CD4-positive, alpha-beta T cell treated with Interleukin-4 for 4 hours (primary cell): ENCODE results near the gene ST14.
"Not testable (repeated sequence)": the region's sequence is repeated elsewhere in the genome, so short reads cannot be mapped to it uniquely, and the experiment has no call there.

ENCODE experiments used
- DNase-seq: peaks from one replicate; pipeline ENCODE4 v3.0.0-alpha.2; 2020

ST14 gene

DNA sequence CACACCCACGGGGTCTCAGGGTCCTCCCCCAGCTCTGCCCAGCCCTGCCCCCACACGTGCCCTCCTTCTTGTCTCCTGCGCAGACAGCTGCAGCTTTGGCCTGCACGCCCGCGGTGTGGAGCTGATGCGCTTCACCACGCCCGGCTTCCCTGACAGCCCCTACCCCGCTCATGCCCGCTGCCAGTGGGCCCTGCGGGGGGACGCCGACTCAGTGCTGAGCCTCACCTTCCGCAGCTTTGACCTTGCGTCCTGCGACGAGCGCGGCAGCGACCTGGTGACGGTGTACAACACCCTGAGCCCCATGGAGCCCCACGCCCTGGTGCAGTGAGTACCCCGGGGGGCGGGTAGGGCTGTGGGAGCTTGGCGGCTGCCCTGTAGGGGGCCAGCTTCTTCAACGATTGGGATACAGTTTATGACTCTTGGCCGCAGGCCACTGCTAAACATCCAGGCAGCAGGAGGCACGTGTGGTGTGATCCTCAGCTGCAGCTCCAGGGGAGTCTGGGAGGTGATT is 30.8 kb downstream of the ST14 start:
- DNase-seq, result no peak

- DNase-seq, result no peak
Measured at GRCh38 chr11:130191896-130192295, 32.3 kb downstream of the ST14 start.

DNA sequence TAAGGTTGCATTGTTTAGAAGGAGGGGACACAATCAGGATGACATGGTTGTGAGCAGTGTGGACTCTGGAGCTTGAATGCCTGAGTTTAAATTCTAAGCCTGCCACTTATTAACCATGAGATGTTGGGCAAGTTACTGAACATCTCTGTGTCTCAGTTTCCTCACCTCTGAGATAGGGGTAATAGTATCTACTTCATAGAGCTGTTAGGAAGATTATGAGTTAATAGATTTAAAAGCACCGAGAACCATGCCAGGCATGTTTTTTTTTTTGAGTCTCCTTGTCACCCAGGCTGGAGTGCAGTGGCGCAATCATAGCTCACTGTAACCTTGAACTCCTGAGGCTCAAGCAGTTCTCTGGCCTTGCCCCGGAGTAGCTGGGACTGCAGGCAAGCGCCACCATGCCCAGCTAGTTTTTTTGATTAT is 33.3 kb downstream of the ST14 start:
- DNase-seq, result no peak

GRCh38 chr11:130193551-130193950 is 34.0 kb downstream of the ST14 start:
- DNase-seq, result not testable (repeated sequence)

- no peak for DNase-seq
Measured at GRCh38 chr11:130194241-130195023, 34.9 kb downstream of the ST14 start.

DNA sequence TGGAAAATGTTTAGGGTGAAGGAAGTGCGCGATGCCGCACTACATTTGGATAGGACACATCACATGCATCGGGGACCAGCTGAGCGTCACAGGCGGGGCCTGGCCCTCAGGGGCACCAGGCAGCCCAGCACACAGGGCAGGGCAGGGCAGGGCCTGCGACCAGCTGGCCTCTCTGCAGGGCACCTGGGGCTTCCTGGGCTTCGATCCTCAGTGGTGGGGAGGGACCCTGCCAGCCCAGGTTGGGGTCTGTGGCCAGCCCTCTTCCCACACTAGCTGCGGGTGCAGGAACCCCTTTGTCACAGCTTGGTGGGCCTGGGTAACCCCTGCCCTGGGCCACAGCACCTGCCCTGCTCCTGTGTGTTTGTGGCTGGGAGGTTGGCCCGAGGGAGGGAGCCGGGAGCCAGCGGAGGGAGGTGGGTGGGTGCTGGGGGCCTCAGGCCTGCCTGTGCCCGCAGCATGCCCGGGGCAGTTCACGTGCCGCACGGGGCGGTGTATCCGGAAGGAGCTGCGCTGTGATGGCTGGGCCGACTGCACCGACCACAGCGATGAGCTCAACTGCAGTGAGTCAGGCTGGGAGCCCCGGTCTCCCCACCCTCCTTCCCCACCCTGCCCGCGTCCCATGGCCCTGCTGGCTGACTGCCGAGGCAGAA is 37.9 kb downstream of the ST14 start:
- no peak for DNase-seq

GRCh38 chr11:130198292-130198691 is 38.7 kb downstream of the ST14 start:
- DNase-seq, result no peak

DNA sequence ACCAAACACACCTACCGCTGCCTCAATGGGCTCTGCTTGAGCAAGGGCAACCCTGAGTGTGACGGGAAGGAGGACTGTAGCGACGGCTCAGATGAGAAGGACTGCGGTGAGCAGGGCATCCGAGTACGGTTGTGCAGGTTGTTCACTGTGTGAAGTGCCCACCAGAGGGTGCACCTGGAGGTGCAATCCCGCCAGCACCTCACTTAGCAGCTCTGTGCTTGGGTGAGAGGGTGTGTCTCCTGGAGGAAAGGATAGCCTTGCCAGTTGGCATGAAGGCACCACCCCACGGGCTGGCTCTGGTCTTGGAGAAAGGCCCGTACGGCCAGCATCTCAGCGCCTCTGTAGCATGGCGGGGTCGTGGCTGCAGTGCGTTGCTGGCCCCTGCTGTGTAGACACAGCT is 39.4 kb downstream of the ST14 start:
- DNase-seq, result no peak

DNA sequence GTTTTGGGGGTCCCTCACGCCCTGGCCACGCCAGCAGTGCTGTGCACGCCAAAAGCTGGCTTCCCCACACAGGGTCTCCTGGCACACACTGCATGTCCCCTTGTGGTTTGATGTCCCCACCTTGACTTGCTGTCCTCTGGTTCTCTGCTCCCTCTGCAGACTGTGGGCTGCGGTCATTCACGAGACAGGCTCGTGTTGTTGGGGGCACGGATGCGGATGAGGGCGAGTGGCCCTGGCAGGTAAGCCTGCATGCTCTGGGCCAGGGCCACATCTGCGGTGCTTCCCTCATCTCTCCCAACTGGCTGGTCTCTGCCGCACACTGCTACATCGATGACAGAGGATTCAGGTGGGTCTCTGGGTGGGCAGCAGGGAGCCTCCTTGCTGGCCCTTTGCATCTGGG is 40.2 kb downstream of the ST14 start:
- no peak for DNase-seq

DNA sequence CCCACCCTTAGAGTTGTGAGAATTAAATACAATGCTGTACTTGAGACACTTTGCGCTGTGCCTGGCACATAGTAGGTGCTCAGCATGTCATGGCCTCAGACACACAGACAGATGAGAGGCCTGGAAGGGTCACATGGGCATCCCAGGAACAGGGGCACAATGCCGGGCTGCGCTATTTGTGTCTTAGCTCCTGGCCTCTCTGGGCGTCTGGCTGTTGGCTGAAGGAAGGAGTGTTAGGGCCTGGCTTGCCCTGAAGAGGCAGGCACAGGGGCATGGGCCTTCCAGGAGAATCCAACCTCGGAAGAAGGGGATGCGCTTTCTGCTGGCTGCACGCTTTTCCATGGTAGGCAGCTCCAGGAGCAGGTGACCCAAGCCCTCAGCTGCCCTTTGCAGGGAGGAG is 41.4 kb downstream of the ST14 start:
- DNase-seq, result no peak

DNA sequence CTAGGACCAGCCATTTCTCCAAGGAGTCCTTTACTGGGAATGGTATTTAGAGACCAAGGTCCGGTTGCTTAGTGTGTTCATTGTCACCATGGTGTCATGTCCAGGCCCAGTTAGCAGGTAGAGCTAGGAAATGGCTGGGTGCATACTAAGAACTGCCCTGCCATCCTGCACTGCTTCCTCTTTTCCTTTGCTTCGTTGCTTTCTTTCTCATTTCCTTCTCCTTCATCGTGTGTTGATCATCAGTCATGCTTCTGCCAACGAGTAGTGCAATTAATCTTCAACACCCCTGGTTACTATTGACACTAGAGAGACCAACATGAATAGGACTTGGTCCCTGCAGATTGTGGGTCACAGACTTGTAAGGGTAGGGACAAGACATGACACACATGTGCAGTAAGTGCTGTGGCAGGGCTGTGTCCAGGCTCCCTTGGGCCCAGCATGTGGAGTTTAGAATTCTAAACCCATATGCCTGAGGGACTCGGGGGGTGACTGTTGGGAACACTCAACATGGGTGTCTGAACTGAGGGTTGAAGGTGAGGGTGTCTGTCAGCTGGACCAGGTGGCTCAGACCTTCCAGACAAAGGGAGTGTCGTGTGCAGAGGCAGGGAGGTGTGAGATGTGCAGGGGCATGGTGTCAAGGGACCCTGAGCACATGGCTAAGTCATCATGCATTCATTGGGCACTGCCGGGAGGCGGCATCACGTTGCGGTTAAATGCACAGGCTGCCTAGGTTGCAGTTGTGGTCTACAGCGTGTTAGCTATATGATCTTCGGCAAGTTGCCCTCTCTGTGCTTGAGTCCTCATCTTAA is 42.6 kb downstream of the ST14 start:
- no peak for DNase-seq

GRCh38 chr11:130202818-130203689 is 43.5 kb downstream of the ST14 start:
- DNase-seq, result no peak

DNA sequence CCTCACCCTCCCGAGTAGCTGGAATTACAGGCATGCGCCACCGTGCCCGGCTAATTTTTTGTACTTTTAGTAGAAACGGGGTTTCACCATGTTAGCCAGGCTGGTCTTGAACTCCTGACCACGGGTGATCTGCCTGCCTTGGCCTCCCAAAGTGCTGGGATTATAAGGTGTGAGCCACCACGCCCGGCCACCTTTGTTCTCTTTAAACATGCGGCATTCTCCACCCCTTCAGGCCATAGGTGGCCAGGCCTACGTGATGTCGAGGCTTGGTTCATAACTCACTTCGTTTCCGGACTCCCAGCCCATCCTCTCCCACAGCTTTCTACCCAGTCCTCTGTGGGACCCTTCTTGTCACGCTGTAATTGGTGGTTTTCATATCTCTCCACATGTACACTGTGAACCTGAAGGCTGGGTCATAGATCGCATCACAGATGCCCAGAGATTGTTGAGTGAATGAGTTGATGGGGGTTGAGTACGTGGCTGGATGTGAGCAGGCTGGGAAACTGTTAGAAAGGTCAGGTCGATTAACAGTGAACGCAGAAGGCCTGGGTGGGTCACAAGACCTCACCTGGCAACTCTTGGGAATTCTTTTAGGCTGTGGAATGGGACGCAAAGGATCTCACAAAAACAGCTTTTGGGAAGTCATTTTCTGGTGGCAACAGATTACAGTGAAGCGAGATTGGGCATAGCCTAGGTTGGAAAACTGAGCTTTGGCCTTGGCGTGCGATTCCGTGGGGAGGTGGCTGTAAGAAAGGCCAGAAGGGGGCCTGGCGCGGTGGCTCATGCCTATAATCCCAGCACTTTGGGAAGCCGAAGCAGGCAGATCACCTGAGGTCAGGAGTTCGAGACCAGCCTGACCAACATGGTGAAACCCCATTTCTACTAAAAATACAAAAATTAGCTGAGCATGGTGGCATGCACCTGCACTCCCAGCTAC is 44.5 kb downstream of the ST14 start:
- DNase-seq, result no peak

DNA sequence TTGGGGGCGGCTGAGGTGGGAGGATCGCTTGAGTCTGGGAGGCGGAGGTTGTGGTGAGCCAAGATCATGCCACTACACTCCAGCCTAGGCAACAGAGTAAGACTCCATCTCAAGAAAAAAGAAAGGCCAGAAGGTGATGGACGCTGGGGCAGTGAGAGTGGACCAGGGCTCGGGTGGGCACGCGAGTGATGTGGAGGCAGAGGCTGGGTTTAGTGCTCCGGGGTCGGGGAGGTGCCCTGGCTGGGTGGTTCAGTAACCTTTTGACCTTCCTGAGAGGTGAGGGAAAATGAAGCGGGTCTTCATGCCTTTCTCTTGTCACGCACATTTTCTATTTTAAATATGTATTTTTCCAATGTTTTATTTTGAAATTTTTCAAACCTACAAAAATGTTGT is 45.1 kb downstream of the ST14 start:
- no peak for DNase-seq

GRCh38 chr11:130206141-130206540 is 46.6 kb downstream of the ST14 start:
- DNase-seq, result no peak

DNA sequence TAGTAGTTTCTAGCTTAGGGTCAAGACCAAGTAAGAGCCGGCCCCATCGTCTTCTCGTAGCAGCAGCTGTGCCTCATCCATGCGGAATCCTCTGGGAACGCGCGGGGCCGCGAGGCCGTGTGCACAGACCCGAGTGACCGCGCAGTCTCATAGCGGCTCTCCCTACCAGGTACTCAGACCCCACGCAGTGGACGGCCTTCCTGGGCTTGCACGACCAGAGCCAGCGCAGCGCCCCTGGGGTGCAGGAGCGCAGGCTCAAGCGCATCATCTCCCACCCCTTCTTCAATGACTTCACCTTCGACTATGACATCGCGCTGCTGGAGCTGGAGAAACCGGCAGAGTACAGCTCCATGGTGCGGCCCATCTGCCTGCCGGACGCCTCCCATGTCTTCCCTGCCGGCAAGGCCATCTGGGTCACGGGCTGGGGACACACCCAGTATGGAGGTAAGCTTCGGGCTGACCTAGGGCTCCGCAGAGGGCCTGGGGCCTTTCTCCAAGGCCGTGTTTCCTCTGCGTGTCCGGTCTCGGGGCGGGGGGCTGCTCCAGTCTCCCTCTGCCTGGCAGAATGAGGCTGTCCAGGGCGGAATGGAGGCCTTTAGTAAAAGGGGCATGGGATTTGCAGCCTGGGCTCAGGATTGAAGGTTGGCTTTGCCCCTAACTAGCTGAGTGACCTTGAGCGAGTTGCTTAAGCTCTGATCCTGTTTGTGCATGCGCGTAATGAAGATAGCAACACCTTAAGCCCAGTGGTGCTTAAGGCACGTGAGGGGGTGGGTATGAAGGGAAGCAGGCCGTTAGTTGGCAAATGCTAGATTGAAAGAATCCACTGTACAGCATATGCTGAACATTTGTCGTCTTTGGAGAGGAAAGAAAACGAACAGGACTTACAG is 48.9 kb downstream of the ST14 start:
- DNase-seq, result no peak

GRCh38 chr11:130209128-130209932 is 49.7 kb downstream of the ST14 start:
- DNase-seq, result no peak

- no peak for DNase-seq
Measured at GRCh38 chr11:130209954-130210854, 50.6 kb downstream of the ST14 start.
